ENCODE results near the gene ANO7.

DNA sequence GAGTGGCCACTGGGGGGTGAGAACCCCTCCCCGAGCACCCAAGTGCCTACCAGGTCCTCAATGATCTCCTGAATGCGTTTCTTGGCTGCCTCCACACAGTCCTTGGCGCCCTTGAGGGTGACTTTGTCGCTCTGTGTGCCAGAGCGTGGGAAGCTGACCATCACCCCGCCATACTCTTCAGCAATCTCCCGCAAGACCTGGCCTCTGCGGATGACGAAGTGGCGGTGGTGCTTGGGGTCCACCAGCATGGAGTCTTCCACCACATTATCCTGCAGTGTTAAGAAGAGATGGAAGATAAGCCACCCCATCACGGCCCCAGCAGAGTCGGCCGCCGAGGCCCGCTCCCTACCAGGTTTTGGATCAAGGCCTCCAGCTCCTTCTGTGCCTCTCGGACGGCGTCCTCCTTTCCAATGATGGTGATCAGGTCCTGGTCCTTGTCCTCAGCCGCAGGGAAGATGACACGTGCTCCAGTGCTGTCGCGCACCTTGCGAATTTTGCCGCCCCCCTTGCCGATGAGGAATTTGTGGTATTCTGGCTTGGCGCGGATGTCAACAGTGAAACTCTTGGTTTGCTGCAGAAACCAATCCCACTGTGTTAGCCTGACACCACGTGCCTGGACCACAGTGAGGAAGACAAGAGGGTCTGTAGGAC, 51.2 kb downstream of the ANO7 start:
- TF ChIP-seq CTCF (IDR thresholded peaks at IDR 0.05; ENCODE audit: low read depth, low read length) (no peak), EZH2phosphoT487 (IDR thresholded peaks at IDR 0.05; ENCODE audit: low read depth) (no peak)

Data from OCI-LY3 (cell line).